NCI-H2171 treated with DMSO at 0.1 percent for 48 hours (cell line): ENCODE results near the gene SCAANT1.

Experiments used
- DNase-seq: peaks from one replicate; lab custom pipeline; 2025; lab: John Stamatoyannopoulos, UW

Gene SCAANT1

DNA sequence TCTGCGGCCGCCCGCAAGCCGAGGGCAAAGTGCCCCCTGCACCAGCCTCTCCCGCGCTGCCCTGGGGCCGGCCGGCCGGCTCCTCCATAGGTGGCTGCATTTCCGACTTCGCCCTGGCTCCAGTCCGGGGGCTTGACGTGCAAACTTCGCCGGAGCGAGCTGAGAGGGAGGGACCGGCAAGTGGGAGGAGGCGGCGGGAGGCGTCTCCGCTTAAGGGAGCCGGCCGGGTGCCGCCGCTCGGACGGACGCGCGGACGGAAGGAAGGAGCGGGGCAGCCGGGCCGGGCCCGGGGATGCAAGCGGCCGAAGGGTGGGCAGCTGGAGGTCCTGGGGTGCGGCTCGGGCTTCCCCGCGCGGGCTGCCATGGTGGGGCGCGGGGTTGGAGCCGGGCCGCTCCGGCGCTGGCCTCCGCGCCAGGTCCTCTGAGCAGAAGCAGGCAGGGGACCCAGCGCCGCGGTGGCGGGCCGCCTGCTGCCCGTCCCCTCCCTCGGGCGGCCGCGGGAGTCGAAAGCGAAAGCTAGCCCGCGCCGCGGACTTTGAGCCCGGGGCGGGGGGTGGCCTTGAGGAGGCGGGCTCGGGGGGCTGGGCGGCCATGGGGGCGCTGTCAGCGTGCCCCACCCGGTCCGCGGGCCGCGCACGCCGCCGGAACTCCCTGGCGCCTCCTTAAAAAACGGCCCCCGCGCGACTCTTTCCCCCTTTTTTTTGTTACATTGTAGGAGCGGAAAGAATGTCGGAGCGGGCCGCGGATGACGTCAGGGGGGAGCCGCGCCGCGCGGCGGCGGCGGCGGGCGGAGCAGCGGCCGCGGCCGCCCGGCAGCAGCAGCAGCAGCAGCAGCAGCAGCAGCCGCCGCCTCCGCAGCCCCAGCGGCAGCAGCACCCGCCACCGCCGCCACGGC, at the start of gene SCAANT1:
Gene SCAANT1, minus strand, starts transcription at position 511 of the 895 bp plus-strand sequence.
- DNase-seq: peak; percentile 57

GRCh38 chr3:63961891-63962290, 49.7 kb upstream of the SCAANT1 start:
- peak; percentile 54 for DNase-seq

DNA sequence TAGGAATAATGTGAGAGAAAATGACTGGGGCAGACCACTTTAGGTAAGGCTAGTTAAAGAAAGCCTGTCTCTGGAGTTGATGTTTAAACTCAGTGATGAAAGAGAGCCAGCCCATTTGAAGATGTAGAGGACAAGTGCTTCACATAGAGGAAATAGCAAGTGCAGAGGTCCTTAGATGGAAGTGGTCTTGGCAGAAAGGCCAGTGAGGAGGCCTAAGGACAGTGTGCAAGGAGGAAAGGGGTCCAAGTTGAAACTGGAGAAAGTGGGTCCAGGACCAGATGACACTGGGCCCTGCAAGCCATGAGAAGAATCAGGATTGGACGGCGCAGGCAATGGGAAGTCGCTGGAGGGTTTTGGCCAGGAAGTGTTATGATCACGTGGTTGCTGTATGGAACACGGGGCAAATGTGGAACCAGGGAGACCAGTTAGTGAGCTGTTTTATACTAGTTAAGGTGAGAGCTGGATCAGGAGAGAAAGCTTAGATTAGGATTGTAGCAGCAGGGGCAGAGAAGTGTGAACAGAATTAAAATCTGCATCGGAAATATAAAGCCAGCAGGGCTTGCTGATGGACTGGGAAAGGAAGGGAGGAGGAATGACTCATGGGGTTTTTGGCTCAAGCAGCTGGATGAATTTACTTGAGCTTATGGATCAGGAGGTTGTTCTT, 48.0 kb upstream of the SCAANT1 start:
- no peak for DNase-seq

GRCh38 chr3:63959146-63959545, 47.0 kb upstream of the SCAANT1 start:
- DNase-seq: no peak

GRCh38 chr3:63955830-63956545, 43.8 kb upstream of the SCAANT1 start:
- DNase-seq: no peak

DNA sequence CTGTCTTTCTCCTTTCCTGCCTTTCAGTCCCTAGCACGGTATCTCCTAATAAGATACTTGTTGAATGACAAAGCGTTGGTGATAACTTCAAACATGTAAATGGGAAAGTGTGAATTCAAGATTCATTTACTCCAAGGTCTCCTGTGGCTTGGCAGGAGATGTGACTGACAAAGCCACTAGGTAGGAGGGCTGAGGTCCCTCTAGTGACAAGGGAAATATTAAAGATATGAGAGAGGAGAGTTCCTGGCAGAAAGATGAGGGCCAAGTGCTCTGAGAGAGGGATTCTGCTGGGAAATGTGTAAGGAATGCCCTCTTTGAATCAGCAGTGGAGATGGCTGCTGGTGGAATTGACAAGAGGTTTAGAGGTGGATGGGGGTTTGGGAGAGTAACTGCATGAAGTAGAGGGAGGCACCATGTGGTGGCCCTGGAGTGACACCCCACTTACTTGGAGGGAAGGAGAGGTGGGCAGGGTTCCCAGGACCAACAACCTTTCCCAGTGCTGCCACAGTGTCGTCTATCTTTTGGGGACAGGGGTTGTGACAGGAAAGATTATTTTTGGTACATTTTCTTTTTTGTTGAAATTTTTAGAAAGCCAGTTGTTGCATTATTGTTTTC, 43.0 kb upstream of the SCAANT1 start:
- no peak for DNase-seq

- no peak for DNase-seq
These were observed 42.0 kb upstream of the SCAANT1 start for GRCh38 chr3:63954182-63954581.

GRCh38 chr3:63952248-63952594, 40.0 kb upstream of the SCAANT1 start:
- DNase-seq: no peak

DNA sequence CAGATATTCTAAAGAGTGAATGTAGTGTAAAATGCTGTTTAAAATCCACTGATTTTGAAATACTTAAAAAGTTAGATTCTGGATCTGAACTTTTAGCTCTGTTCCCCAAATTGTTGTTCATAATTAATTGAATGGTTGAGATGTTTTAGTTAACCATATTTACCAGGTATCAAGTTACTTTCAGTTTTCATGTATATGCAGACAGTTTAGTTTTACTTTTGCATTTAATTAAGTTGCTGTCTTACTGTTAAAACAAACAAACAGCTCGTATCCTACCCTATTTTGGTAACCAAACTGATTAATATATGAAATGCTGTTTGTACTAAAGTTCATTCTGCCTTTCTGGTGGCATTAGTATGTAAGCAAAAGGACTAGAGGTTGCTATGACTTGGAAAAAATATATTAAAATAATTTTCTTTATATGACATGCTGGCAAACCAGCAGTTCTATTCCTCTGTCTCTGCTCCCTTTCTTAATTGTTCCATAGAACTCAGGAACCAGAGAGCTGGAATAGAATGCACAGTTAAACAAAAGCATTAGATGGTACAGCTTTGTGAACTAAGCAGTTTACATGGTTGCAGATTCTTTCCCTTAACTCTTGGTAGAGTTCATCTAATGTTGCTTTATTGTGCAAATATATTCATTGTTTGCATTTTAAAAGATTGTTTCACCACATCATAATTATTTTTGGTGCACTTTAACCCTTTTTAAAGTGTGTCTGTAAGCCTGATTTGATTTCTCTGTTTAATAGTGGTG, 39.5 kb upstream of the SCAANT1 start:
- DNase-seq: no peak

DNA sequence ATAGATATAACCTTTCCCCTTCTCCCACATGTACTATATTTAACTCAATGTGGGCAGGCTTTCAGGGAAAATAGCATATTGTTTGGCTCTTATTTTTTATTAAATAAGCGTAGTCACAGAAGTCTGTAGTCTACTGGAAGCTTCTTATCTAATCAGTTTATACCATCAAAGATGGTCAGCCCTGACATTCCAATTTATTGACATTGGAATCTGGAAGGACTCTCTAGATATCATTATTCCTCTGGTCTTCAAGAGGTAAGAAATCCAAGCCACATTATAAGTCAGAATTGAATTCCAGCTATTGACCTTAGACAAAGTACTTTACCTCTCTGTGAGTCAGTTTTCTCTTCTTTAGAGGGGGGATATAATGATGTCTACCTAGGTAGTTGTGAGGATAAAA, 38.5 kb upstream of the SCAANT1 start:
- no peak for DNase-seq

DNA sequence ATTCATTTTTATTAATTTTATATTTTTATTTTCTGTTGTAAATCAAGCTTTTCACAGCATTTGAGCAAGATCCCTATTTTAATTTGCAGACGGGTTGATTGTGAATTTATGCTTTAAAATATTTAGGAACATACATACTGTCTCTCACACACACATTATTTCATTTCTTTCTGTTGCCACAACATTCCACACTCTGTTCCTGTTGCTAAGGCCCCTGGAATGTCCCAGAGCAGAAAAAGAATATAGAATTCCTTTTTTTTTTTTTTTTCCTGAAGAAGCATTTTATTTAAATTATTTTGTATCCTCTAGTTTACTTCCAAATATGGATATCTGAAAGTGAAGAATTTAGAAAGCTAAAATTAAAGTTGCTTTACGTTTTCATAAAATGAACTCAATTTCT, 36.8 kb upstream of the SCAANT1 start:
- no peak for DNase-seq

GRCh38 chr3:63947594-63947993, 35.4 kb upstream of the SCAANT1 start:
- no peak for DNase-seq

DNA sequence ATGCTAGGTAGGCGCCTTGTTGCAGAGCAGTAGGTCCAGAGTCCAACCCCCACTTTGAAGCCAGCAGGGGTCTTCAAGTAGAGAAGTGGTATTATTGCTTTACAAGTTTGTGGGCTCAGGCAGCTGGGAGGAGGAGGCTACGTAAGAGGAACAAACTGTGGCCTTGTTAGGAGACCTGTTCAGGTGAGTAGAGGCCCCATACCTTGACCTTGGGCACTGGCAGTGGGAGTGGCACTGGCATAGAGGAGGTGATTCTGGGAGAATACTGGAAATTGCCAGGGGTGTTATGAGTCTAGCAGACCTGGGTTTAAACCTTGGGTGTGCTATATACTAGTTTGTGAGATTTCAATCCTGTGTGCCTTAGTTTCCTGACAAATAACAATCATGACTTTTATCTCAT, 34.6 kb upstream of the SCAANT1 start:
- no peak for DNase-seq

GRCh38 chr3:63945558-63946096, 33.4 kb upstream of the SCAANT1 start:
- DNase-seq: peak; percentile 4

- DNase-seq: no peak
These were observed 31.5 kb upstream of the SCAANT1 start for GRCh38 chr3:63943678-63944077.

DNA sequence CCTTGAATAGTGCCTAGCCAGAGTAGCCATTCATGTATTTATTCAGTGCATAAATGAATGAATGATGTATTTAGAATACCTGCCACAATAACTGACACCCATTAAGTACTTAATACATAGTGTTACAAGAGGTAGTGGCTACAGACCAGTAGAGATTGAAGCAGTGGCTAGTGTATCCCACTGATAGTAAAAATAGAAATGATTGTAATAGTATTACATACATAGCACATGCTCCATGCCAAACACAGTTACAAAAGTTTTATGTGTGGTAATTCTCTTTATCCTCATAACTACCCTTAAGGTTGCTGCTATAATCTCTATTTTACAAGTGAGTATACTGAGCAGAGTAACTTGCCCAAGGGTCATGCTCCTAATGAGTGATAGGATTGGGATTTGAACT, 30.3 kb upstream of the SCAANT1 start:
- DNase-seq: no peak

DNA sequence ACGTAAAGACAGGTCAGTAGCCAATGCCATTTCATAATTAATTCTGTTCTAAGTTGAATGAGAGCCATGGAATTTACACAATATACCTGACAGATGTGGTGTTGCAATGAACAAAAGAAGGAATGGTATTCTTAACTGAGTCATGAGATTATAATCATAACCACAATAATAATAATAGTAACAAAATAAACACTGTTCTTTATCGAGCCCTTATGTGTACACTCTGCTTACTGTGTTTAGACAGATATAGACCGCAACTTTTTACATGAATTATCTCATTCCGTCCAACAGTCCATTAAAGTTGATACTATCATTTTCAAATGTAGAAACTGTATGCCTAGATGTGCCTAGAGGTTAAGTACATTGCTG, 28.2 kb upstream of the SCAANT1 start:
- DNase-seq: no peak

- no peak for DNase-seq
These were observed 25.8 kb upstream of the SCAANT1 start for GRCh38 chr3:63937661-63938651.

GRCh38 chr3:63936925-63937324, 24.7 kb upstream of the SCAANT1 start:
- DNase-seq: peak; percentile 8
